DMS79 (cell line): Measurements from ENCODE around the gene SLC38A1.

Source experiments
- DNase-seq: peaks from one replicate; lab custom pipeline; 2025; lab: John Stamatoyannopoulos, UW

SLC38A1 gene

GRCh38 chr12:46134205-46134811 is 134.5 kb downstream of the SLC38A1 start:
- DNase-seq, result no peak

- DNase-seq, result no peak
Observed at GRCh38 chr12:46133751-46134150, 135.1 kb downstream of the SLC38A1 start.
